Omental fat pad (tissue), 4 donors: ENCODE data around the gene ITGB7. TPM values are rescaled to one million over a fixed set of nuclear protein-coding genes. Genes with fewer than 3 reads are reported as not detected.

Experiments used
- ATAC-seq: fragments of 150-250 bp; one replicate; pipeline ENCODE4 v1.9.1; 2016; ENCODE audit warnings: mild to moderate bottlenecking, moderate library complexity; ENCODE audit not compliant: low FRiP score
- DNase-seq: peaks from one replicate; pipeline ENCODE4 v3.0.0-alpha.2; 2019; ENCODE audit warnings: low spot score
- total RNA-seq, 4 donors: library from RNA; depleted of rRNA; stranded (reverse); fragments of >200 nt; gene quantifications; one replicate each; pipeline ENCODE4 v1.1.0, GENCODE V29; 2016
- TF ChIP-seq, protein P1 (sequence below), 3 donors: fragments of 450-650 bp; IDR thresholded peaks; one replicate each; pipeline ENCODE4 v1.5.1; 2016 to 2017; ENCODE audit warnings: antibody characterized with exemption in 3 of 3, mild to moderate bottlenecking in 3 of 3, moderate library complexity in 2 of 3

The ITGB7 gene
- total RNA-seq, 4 donors from 2014 or later = 1.1 to 2.8 (median 1.9) TPM

DNA sequence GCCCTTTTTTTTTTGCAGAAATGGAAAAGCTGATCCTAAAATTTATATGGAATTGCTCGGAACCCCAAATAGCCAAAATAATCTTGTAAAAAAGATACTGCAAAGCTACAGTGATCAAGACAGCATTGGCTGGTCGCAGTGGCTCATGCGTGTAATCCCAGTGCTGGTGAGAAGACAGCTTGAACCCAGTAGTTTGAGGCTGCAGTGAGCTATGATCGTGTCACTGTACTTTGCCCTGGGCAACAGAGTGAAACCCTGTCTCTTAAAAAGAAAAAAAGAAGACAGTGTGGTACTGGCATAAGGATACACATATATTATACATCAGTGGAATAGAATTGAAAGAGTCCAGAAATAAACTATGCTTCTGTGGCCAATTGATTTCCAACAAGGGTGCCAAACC lies 5.4 kb downstream of the ITGB7 start:
- TF ChIP-seq, protein P1, sequence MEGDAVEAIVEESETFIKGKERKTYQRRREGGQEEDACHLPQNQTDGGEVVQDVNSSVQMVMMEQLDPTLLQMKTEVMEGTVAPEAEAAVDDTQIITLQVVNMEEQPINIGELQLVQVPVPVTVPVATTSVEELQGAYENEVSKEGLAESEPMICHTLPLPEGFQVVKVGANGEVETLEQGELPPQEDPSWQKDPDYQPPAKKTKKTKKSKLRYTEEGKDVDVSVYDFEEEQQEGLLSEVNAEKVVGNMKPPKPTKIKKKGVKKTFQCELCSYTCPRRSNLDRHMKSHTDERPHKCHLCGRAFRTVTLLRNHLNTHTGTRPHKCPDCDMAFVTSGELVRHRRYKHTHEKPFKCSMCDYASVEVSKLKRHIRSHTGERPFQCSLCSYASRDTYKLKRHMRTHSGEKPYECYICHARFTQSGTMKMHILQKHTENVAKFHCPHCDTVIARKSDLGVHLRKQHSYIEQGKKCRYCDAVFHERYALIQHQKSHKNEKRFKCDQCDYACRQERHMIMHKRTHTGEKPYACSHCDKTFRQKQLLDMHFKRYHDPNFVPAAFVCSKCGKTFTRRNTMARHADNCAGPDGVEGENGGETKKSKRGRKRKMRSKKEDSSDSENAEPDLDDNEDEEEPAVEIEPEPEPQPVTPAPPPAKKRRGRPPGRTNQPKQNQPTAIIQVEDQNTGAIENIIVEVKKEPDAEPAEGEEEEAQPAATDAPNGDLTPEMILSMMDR (IDR thresholded peaks at IDR 0.05) = no peak
- DNase-seq (no peak), ATAC-seq (no peak)

DNA sequence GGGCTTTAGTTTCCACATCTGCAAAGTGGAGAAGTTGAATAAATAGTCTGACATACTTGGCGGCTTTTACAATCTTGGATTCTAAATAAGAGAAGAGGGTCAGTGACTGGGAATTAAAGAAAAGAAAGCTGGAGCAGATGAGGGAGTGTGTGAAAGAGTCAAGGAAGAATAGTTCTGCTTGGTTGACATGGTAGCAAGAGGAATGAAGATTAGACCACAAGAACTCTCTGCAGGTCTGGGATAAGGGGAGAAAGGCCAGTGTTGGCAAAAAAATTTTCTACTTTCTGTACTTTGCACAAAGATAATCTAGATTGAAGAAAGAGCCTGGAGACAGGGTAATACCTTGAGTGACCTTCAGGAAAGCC lies 5.9 kb downstream of the ITGB7 start:
- TF ChIP-seq, protein P1 (IDR thresholded peaks at IDR 0.05) = no peak
- no peak for DNase-seq
- ATAC-seq = no peak

DNA sequence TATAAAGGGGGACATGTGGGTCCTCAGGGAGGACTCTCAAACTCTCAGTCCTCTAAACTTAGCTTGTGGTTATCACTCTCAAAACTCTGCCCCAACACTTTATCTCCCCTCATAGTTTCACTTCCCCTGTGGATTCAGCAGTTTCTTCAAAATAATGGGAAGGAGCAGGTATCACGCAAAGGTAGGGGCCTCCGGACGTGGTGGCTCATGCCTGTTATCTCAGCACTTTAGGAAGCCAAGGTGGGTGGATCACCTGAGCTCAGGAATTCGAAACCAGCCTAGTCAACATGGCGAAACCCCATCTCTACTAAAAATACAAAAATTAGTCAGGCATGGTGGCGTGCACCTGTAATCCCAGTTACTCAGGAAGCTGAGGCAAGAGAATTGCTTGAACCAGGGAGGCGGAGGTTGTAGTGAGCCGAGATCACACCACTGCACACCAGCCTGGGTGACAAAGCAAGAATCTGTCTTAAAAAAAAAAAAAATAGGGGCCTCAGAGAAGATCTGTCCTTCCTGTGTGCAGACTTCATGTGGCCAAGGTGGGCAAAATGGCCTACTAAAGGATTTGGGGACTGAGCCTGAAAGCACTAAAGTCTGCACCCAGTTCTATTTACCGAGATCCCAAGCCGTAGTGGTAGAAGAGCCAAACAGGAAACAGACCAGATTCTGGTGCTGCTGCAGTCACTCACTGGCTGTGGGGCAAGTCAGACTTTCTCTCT lies 6.4 kb downstream of the ITGB7 start:
- TF ChIP-seq, protein P1 (IDR thresholded peaks at IDR 0.05) = no peak
- no peak for ATAC-seq
- no peak for DNase-seq

DNA sequence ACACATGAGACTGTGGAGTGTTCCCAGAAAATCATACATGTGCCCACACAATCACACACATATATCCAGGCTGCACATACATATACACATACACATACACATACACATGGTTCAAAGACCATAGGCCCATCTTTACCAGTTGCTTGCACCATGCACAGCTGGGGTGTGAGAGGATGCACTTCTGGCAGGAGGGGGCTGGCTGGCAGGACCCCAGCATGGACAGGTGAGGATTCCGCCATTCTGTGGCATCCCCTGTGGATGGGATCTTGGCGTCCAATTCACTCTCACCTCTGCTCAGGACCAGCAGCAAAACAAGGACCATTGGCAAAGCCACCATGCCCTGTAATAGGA lies 7.0 kb downstream of the ITGB7 start:
- TF ChIP-seq, protein P1 (IDR thresholded peaks at IDR 0.05) = no peak
- ATAC-seq (no peak), DNase-seq (no peak)

DNA sequence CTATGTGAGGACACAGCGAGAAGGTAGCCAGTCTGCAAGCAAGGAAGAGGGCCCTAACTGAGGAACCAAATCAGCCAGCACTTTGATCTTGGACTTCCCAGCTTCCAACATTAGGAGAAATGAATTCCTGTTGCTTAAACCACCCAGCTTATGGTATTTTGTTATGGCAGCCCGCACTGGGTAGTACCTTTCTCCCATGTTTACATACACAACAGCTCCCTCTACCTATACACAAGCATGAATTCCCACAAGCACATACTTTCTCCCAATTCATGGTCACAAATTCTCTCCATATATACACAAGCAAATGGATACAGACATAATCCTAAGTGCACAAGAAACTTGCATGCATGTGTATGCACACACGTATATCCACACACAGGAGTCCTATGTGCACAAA lies 7.4 kb downstream of the ITGB7 start:
- DNase-seq = no peak
- TF ChIP-seq, protein P1 (IDR thresholded peaks at IDR 0.05) = no peak
- no peak for ATAC-seq

DNA sequence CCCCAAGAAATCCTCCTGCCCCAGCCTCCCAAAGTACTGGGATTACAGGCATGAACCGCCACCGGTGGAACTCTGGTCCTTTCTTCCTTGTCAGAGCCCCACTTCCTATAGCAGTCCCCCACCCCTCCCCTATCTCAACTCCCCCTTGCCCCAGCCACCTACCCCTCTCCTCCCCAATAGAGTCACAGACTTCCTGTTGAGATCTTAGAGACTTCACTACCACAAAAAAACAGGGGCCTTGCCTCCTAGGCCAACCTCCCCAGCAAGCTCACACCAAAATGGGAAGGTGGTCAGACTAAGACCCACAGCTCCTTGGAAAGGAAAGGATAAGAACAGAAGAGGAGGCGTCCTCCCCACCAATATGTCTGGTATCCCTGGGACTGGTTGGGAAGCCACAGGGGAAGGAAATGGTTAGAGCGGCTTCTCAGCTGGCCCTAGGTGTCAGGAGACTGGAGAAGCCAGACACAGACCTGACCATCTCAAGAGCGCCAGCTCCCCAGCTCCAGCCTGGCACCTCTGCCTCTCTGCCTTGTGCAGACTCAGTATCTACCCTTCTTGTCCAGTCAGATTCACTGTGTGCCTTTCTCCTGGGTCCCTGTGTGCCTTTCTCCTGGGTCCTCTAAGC lies 8.5 kb downstream of the ITGB7 start:
- TF ChIP-seq, protein P1 (IDR thresholded peaks at IDR 0.05) = no peak
- ATAC-seq = no peak
- no peak for DNase-seq

DNA sequence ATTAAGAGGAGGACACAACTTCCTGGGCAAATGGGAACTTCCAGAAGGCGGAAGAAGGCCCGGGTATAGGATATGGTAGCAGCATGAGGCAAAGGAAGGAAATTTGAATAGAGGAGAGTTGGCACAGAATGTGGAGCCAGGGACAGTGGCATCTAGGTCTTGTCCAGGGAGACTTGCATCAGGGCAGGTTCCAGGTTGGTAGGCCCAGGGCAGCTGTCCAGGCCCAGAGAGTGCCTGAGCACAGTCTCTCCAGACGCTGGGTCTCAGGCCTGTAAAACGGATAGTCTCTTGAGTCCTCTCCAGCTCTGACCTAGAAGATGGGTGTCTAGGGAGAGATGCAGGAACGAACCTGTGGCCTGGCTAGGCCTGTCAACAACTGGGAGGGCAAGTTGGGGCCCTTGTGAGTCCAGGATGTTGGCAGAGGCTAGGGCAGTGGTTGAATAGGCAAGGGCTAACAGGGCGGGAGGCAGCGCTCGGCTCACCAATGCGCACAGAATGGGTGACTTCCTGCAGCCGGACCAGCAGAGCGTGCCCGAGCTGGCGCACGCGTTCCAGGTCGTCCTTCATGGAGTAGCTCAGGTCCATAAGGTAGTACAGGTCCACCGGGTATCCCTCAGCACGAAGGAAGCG lies 9.9 kb downstream of the ITGB7 start:
- ATAC-seq (no peak), DNase-seq (no peak)
- TF ChIP-seq, protein P1 (IDR thresholded peaks at IDR 0.05) = no peak
